HepG2 (cell line): ENCODE data around the gene CRYBA2. TPM values are rescaled to one million over a fixed set of nuclear protein-coding genes. Genes with fewer than 3 reads are reported as not detected.

Experiments used
- ARID4A ChIP-seq: sonication (generic); formaldehyde crosslinking; IDR thresholded peaks from 2 replicates; pipeline ENCODE4 v1.5.0; 2020; ENCODE audit warnings: mild to moderate bottlenecking, missing genetic modification reagents, borderline replicate concordance
- ATF7-NPFF ChIP-seq: sonication (generic); formaldehyde crosslinking; IDR thresholded peaks from 2 replicates; pipeline ENCODE4 v1.8.1; 2023; ENCODE audit warnings: mild to moderate bottlenecking, low read depth, missing genetic modification reagents, moderate library complexity
- CREB3 ChIP-seq: sonication (generic); formaldehyde crosslinking; IDR thresholded peaks from 2 replicates; pipeline ENCODE4 v1.5.0; 2020; ENCODE audit warnings: missing genetic modification reagents
- CTCF ChIP-seq: sonication (generic); formaldehyde crosslinking; IDR thresholded peaks from 2 replicates; pipeline ENCODE4 v1.5.0; 2020; ENCODE audit warnings: mild to moderate bottlenecking, missing genetic modification reagents, moderate library complexity
- E2F5 ChIP-seq: sonication (generic); formaldehyde crosslinking; conservative IDR thresholded peaks from 2 replicates; pipeline ENCODE4 v1.4.0; 2020; ENCODE audit warnings: missing genetic modification reagents
- HNRNPL ChIP-seq: fragments of 200-400 bp; formaldehyde crosslinking; IDR thresholded peaks from 2 replicates; pipeline ENCODE4 v1.6.1; 2017; ENCODE audit warnings: mild to moderate bottlenecking, low read depth, low read length
- HOXA5 ChIP-seq: sonication (generic); formaldehyde crosslinking; IDR thresholded peaks from 2 replicates; pipeline ENCODE4 v1.4.0; 2020; ENCODE audit warnings: missing genetic modification reagents
- PATZ1 ChIP-seq: sonication (generic); formaldehyde crosslinking; IDR thresholded peaks from 2 replicates; pipeline ENCODE4 v1.4.0; 2020; ENCODE audit warnings: missing genetic modification reagents
- U2AF2 ChIP-seq: fragments of 200-400 bp; formaldehyde crosslinking; IDR thresholded peaks from 2 replicates; pipeline ENCODE4 v1.6.1; 2017; ENCODE audit warnings: low read depth, mild to moderate bottlenecking, low read length
- YEATS2 ChIP-seq: sonication (generic); formaldehyde crosslinking; IDR thresholded peaks from 2 replicates; pipeline ENCODE4 v1.4.0; 2020; ENCODE audit warnings: missing genetic modification reagents, borderline replicate concordance
- ZMAT5 ChIP-seq: sonication (generic); formaldehyde crosslinking; IDR thresholded peaks from 2 replicates; pipeline ENCODE4 v1.5.0; 2020; ENCODE audit warnings: mild to moderate bottlenecking, low read depth, missing genetic modification reagents, borderline replicate concordance
- ZNF18 ChIP-seq: sonication (generic); formaldehyde crosslinking; IDR thresholded peaks from 2 replicates; pipeline ENCODE4 v1.8.0; 2022; ENCODE audit warnings: mild to moderate bottlenecking, missing genetic modification reagents; ENCODE audit not compliant: insufficient replicate concordance
- ZNF30 ChIP-seq: sonication (generic); formaldehyde crosslinking; IDR thresholded peaks from 2 replicates; pipeline ENCODE4 v1.5.0; 2020; ENCODE audit warnings: mild to moderate bottlenecking, missing genetic modification reagents
- ZNF580 ChIP-seq: IDR thresholded peaks from 2 replicates; pipeline ENCODE4 v1.6.1; 2016; ENCODE audit warnings: low read depth, borderline replicate concordance
- ZNF674 ChIP-seq: sonication (generic); formaldehyde crosslinking; IDR thresholded peaks from 2 replicates; pipeline ENCODE4 v1.5.0; 2020; ENCODE audit warnings: low read depth, mild to moderate bottlenecking, missing genetic modification reagents
- polyA plus RNA-seq, 8 experiments: library from polyadenylated mRNA; depleted of rRNA in 3 of 8; stranded (reverse) in 7 of 8; unstranded in 1 of 8; fragments of >200 nt; fragmentation: Illumina TruSeq in 4 of 8; extraction: Trizol in 4 of 8; gene quantifications; 2 replicates each; pipeline versions ENCODE4 v1.2.1 to v1.2.3, GENCODE V29; 2011 to 2016; ENCODE audit warnings: low read depth in 4 of 8, missing spikeins in 1 of 8, mixed read lengths in 1 of 8; ENCODE audit not compliant: insufficient read depth in 1 of 8
- total RNA-seq, 5 experiments: library from RNA; depleted of rRNA; stranded (reverse); fragments of >200 nt; fragmentation: Illumina TruSeq; extraction: Trizol; gene quantifications; 2 replicates each; pipeline ENCODE4 v1.2.3, GENCODE V29; 2016; ENCODE audit warnings: low read depth in 1 of 5

The CRYBA2 gene
- total and polyA plus RNA-seq, 2 of the 13 experiments (the other 11 are each of a cell fraction or from before 2014, with no cell fraction given) = not detected

- peak; percentile 63; the same call in 1 of the 2 replicates for TF ChIP-seq ARID4A (CRISPR knock-in tag)
- TF ChIP-seq YEATS2 (CRISPR knock-in tag) = no peak
- TF ChIP-seq CTCF (CRISPR knock-in tag) = 0 out of 2 replicates have a peak, but pooled peaks have one; percentile 6
- TF ChIP-seq CREB3 = peak; percentile 91
- peak; percentile 94; the same call in 1 of the 2 replicates for TF ChIP-seq ZNF580 (CRISPR knock-in tag)
- peak; percentile 70 for TF ChIP-seq E2F5
- 0 out of 2 replicates have a peak, but pooled peaks have one; percentile 64 for TF ChIP-seq ZNF30 (CRISPR knock-in tag)
- no peak for TF ChIP-seq ZMAT5 (CRISPR knock-in tag)
- no peak for TF ChIP-seq HNRNPL
- peak; percentile 77 for TF ChIP-seq ZNF18
- TF ChIP-seq U2AF2 = no peak
- TF ChIP-seq HOXA5 (CRISPR knock-in tag) = peak; percentile 99
- TF ChIP-seq PATZ1 = peak; percentile 75
- TF ChIP-seq ATF7-NPFF (CRISPR knock-in tag) = peak; percentile 53; the same call in 1 of the 2 replicates
- no peak for TF ChIP-seq ZNF674 (CRISPR knock-in tag)
These were observed 30.2 kb downstream of the CRYBA2 start (continued) for GRCh38 chr2:218962859-218963492.
